NT2/D1 (cell line): ENCODE measurements around the gene RND1.

ENCODE experiments used
- DNase-seq: peaks from one replicate; pipeline ENCODE4 v3.0.0-alpha.2; 2011; ENCODE audit warnings: low read depth, low spot score
- H3K27me3 ChIP-seq: 2 replicates; pipeline ENCODE4 v1.6.0; 2011; ENCODE audit warnings: mild to moderate bottlenecking; ENCODE audit not compliant: insufficient read length, insufficient read depth
- H3K36me3 ChIP-seq: 2 replicates; pipeline ENCODE4 v1.6.1; 2011; ENCODE audit warnings: mild to moderate bottlenecking, low read length, mixed read lengths; ENCODE audit not compliant: insufficient read depth, insufficient read length
- H3K4me1 ChIP-seq: 2 replicates; pipeline ENCODE4 v1.5.1; 2011; ENCODE audit not compliant: insufficient read depth, insufficient read length
- H3K4me3 ChIP-seq: 2 replicates; pipeline ENCODE4 v1.5.1; 2011; ENCODE audit warnings: low read depth; ENCODE audit not compliant: insufficient read length
- H3K9ac ChIP-seq: 2 replicates; pipeline ENCODE4 v1.6.0; 2011; ENCODE audit warnings: low read depth; ENCODE audit not compliant: insufficient read length
- H3K9me3 ChIP-seq: 2 replicates; pipeline ENCODE4 v1.5.1; 2011; ENCODE audit warnings: mild to moderate bottlenecking, low read length; ENCODE audit not compliant: insufficient read depth
- SUZ12 ChIP-seq: IDR thresholded peaks from 2 replicates; pipeline ENCODE4 v1.6.1; 2011; ENCODE audit not compliant: insufficient read length, insufficient read depth; ENCODE audit errors: extremely low read depth
- YY1 ChIP-seq: IDR thresholded peaks from 2 replicates; pipeline ENCODE4 v1.6.1; 2011; ENCODE audit not compliant: insufficient read length, insufficient read depth
- ZNF274 ChIP-seq: IDR thresholded peaks from 2 replicates; pipeline ENCODE4 v1.6.1; 2011; ENCODE audit warnings: mild to moderate bottlenecking, low read depth, low read length

The RND1 gene

DNA sequence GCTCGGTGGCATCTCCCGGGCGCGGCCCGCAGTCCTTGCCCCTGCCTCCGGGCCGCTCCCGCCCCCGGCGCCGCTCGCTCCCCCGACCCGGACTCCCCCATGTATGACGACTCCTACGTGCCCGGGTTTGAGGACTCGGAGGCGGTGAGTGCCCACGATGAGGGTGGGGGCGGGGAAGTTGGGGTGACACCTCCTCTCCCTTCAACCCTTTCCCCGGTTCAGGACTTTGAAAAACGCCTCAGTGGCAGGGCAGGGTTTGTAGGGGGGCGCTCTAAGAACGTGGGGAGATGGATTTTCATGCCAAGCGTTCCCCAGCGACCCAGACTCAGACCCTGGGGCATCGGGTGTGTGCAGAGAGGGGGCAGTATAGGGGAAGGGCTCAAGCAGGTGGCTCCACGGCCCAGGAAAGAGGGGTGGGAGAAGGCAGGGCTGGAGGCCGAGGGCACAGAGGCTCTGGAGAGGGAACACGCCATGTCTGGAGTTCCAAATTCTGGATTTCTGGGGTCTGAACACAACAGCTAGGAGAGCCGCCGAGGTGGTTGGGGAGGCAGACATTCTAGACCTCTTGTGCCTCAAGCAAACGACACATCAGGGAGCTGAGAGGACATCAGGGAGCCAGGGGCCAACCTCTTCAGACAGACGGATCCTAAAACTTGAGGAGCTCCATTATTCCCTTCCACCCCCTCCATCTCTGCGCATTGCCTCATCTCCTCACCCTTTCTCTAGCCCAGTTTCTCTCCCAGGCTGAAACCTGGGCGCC is 46.7 kb downstream of the RND1 start:
- H3K4me1 ChIP-seq, result peaks cover 18% of the 10 kb centered on the region
- no peak for DNase-seq
- peaks cover 20% of the 10 kb centered on the region for H3K36me3 ChIP-seq
- H3K9ac ChIP-seq, result peak overlapping the region; percentile 65
- H3K9me3 ChIP-seq, result no peaks in the 10 kb centered on the region
- no peak for TF ChIP-seq ZNF274
- TF ChIP-seq YY1, result no peak
- peak overlapping the region; percentile 61 for H3K4me3 ChIP-seq
- peaks cover 23% of the 10 kb centered on the region for H3K27me3 ChIP-seq

DNA sequence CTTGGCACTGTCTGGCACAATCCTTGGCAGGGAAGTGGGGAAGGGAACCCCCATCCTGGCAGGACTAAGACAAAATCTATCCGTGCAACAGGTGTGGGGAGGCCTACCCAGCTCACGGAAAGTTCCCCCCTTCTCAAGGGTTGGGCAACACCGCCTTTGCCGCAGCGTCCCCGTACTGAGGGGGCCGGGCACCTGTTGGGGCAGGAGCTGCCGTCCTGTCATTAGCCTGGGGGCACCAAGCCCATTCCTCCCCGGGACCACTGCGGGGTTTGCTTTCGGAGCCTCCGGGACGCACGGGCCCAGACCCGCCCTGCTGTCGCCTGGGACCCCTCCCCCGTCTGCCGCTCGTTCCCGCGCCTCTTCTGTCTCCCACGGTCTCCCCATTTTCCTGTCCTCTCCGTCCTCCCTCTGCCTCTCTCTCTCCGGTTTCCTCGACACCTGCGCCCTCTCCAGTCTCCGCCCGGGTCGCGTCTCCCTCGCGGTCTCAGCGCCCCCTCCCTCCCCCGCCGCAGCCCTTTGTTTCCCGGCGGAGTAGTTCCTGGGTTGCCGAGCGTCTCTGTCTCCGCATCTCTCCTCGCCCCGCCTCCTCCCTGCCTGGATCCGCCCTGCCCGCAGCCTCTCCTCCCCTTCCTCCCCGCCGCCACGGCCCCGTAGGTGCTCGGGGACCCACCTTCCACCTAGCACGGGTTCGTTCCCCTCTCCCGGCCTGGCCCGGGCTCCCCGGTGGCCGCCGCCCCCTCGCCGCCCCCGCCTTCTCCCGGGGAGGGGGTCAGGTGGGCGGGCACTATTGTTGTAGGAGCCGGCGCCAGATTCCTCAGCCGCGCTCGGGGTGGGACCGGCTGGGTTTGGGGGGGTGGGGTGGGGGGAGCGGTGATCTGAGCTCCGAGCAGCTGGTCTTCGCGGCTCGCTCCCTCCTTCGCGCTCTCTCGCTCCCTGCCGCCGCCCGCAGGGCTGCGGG is 47.5 kb downstream of the RND1 start, which contains the start of gene CACNB3:
CACNB3 (plus strand) TSS at position 624 of the 958 bp plus-strand sequence. CDS start 434 bp downstream, outside the sequence.
- Histone ChIP-seq H3K4me3 (peak within 1 kb of the TSS; percentile 61), H3K36me3 (peaks cover 12% of the 10 kb centered on the region), H3K4me1 (peaks cover 18% of the 10 kb centered on the region), H3K9ac (peak within 1 kb of the TSS; percentile 83), H3K27me3 (peaks cover 23% of the 10 kb centered on the region), H3K9me3 (no peaks in the 10 kb centered on the region)
- DNase-seq, result peak; percentile 69
- TF ChIP-seq SUZ12 (no peak), YY1 (no peak), ZNF274 (no peak)

DNA sequence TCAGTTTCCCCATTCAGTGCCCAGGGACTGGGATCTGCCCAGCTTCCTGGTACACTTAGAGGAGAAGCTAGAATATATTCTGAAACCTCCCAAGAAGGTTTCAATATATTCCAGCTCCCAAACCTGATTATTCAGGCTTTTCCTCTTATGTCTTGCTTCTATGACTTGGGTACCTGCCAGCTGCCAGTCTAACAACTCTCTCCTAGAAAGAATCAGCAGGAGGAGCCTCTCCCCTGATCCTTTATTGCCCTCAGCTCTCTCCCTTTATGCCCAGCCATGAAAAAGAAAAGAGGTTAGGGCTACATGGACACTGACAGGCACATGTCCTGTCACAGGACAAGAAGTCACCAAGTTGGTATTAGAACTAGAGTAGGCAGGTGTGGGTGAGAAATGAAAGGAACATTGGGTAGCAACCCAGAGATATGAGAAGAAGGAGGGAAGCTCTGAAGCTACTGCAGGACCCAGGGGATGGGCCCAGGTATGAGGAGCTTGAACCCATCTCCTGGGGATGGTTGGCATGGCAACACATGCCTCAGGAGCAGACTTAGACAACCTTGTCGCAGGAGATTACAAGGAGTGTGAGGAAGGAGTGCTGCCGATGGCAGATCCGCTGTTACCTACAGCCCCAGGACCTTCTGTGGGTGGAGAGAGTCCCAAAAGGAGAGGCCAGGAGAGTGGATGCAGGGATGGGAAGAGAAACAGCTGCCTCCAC is 49.4 kb downstream of the RND1 start:
- Histone ChIP-seq H3K9ac (peak overlapping the region; percentile 24), H3K4me3 (no peak overlapping the region)

DNA sequence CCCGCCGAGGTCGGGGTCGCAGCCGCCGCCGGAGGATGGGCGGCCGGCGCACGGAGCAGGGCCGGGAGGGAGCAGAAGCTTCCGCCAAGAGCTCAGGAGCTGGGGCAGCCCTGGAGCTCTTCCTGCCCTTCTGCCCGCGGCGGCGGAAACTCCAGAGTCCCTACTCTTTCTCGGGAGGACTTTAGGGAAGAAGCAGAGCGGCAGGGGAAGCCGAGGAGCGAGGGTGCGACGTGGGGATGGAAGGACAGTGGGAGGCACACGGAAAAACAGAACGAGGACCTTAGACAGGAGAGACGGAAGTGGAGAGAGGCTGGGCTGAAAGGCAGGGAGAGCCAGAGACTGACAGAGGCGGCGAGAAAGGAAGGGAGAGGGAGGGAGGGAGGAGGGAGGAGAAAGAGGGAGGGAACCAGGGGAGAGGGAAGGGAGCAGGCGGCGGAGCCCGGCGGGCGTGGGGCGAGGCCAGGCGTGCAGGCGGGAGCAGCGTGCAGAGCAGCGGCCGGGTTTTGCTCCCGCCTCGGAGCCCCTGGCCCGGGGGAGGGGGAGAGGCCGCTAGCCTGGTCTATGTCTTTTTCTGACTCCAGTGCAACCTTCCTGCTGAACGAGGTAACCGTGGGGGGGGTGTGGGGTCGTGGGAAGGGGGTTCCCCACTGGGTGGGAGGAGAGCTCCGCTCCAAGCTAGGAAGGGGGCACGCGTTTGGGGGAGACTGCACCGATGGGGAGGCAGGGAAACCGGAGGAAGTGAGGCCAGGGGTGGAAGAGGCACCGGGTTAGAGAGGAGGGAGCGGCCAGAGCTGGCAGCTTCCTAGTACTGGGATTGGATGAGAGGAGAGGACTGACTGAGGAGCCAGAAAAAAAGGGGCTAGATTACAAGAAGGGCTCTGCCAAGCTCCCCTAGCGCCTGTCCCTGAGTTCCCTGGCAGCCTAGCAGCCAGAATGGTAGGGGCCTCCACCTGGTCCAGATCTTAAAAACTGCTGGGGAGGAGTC is 50.3 kb downstream of the RND1 start:
- Histone ChIP-seq H3K9me3 (no peaks in the 10 kb centered on the region), H3K9ac (peak overlapping the region; percentile 90), H3K4me3 (peak overlapping the region; percentile 72), H3K36me3 (peaks cover 1% of the 10 kb centered on the region), H3K4me1 (peaks cover 37% of the 10 kb centered on the region), H3K27me3 (peaks cover 23% of the 10 kb centered on the region)
- TF ChIP-seq YY1 (no peak), SUZ12 (no peak), ZNF274 (no peak)
- DNase-seq, result peak; percentile 68

More for the DNA sequence above, 49.4 kb downstream of the RND1 start:
- peaks cover 23% of the 10 kb centered on the region for H3K27me3 ChIP-seq
- TF ChIP-seq ZNF274 (no peak), YY1 (no peak), SUZ12 (no peak)
- no peaks in the 10 kb centered on the region for H3K9me3 ChIP-seq
- peaks cover 34% of the 10 kb centered on the region for H3K4me1 ChIP-seq
- DNase-seq, result no peak
- peaks cover 5% of the 10 kb centered on the region for H3K36me3 ChIP-seq

DNA sequence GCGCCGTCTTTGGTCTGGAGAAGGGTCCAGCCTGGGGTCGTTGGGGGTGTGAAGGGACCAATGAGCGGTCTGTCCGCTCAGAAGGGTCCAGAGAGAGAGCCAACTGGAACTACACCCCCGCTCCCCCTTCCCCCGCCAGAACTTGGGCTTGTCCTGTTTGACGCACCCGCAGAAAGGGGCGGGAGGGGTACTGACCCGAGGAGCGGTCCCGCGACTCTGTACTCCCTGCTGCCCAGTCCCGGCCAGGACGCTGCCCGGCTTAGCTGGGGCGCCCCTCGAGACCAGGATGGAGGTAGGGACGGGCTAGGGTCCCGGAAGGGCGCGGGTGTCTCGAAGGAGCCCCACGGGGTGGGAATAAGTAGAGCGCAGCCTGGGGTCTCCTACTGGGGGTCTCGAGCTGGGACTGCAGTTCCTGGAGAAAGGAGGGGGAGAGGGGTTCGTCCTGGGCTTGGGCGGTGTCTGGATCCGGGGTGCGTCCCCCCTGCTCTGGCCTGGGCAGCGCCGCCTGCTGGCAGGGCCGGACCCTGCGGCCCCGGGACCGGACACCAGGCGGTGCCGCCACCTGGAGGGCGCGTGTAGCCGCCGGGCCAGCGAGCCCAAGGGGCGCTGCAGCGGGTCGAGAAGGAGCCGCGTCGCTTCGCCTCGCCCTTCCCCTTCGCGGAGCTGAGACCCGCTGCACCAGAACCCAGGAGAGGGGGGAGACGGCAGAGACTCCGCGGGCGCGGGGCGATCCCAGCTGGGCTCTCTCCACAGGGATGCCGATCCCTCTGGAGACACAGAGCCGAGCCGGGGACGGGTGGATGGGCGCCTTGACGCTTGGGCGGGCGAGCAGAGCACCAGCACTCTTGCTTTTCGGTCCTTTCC is 51.2 kb downstream of the RND1 start:
- H3K4me1 ChIP-seq, result peaks cover 31% of the 10 kb centered on the region
- peaks cover 23% of the 10 kb centered on the region for H3K27me3 ChIP-seq
- TF ChIP-seq YY1 (no peak), ZNF274 (no peak), SUZ12 (no peak)
- peak overlapping the region; percentile 72 for H3K4me3 ChIP-seq
- H3K36me3 ChIP-seq, result no peaks in the 10 kb centered on the region
- peak; percentile 49 for DNase-seq
- peak overlapping the region; percentile 90 for H3K9ac ChIP-seq
- H3K9me3 ChIP-seq, result no peaks in the 10 kb centered on the region
